ENCODE results near the gene MYO5B. TPM values are rescaled to one million over a fixed set of nuclear protein-coding genes. Genes with fewer than 3 reads are reported as not detected.

MYO5B gene
- total RNA-seq, 4 donors from 2014 or later = 105 to 213 (median 183) TPM

GRCh38 chr18:49878567-49879270, 316.2 kb downstream of the MYO5B start:
- Histone ChIP-seq H3K9me3 (no peaks in the 10 kb centered on the region), H3K36me3 (peaks cover 0 to 33% (median 0%) of the 10 kb centered on the region in 3 donors), H3K4me1 (no peaks in the 10 kb centered on the region), H3K27me3 (no peaks in the 10 kb centered on the region), H3K4me3 (no peak overlapping the region), H3K27ac (no peak overlapping the region)
- no peak for DNase-seq
- TF ChIP-seq POLR2A (IDR thresholded peaks at IDR 0.05) = no peak
- no peak for TF ChIP-seq CTCF (IDR thresholded peaks at IDR 0.05)

- Histone ChIP-seq H3K36me3 (peaks cover 0 to 37% (median 0%) of the 10 kb centered on the region in 3 donors), H3K4me3 (no peak overlapping the region), H3K27me3 (no peaks in the 10 kb centered on the region), H3K9me3 (no peaks in the 10 kb centered on the region), H3K4me1 (no peaks in the 10 kb centered on the region), H3K27ac (no peak overlapping the region)
- no peak for TF ChIP-seq POLR2A (IDR thresholded peaks at IDR 0.05)
- TF ChIP-seq CTCF (IDR thresholded peaks at IDR 0.05) = no peak
- DNase-seq = no peak
Observed at GRCh38 chr18:49878015-49878414, 316.9 kb downstream of the MYO5B start.

- peaks cover 0 to 48% (median 0%) of the 10 kb centered on the region in 3 donors for H3K36me3 ChIP-seq
Observed at GRCh38 chr18:49876536-49876935, 318.4 kb downstream of the MYO5B start.

GRCh38 chr18:49875783-49876182, 319.2 kb downstream of the MYO5B start:
- no peaks in the 10 kb centered on the region for H3K9me3 ChIP-seq
- no peaks in the 10 kb centered on the region for H3K4me1 ChIP-seq
- H3K36me3 ChIP-seq = peaks cover 0 to 48% (median 0%) of the 10 kb centered on the region in 3 donors
- no peak overlapping the region for H3K4me3 ChIP-seq
- H3K27ac ChIP-seq = no peak overlapping the region
- TF ChIP-seq CTCF (IDR thresholded peaks at IDR 0.05) = no peak
- no peak for TF ChIP-seq POLR2A (IDR thresholded peaks at IDR 0.05)
- no peak for DNase-seq
- H3K27me3 ChIP-seq = no peaks in the 10 kb centered on the region

More at GRCh38 chr18:49876536-49876935, 318.4 kb downstream of the MYO5B start:
- Histone ChIP-seq H3K27me3 (no peaks in the 10 kb centered on the region), H3K4me3 (no peak overlapping the region), H3K9me3 (no peaks in the 10 kb centered on the region), H3K27ac (no peak overlapping the region), H3K4me1 (no peaks in the 10 kb centered on the region)
- DNase-seq = no peak
- TF ChIP-seq POLR2A (IDR thresholded peaks at IDR 0.05) (no peak), CTCF (IDR thresholded peaks at IDR 0.05) (no peak)

- DNase-seq = no peak
- Histone ChIP-seq H3K36me3 (peaks cover 0 to 48% (median 0%) of the 10 kb centered on the region in 3 donors), H3K9me3 (no peaks in the 10 kb centered on the region)
Observed at GRCh38 chr18:49875155-49875554, 319.8 kb downstream of the MYO5B start.

More at GRCh38 chr18:49875155-49875554, 319.8 kb downstream of the MYO5B start:
- no peaks in the 10 kb centered on the region for H3K27me3 ChIP-seq
- no peak overlapping the region for H3K27ac ChIP-seq
- TF ChIP-seq POLR2A (IDR thresholded peaks at IDR 0.05) (no peak), CTCF (IDR thresholded peaks at IDR 0.05) (no peak)
- H3K4me3 ChIP-seq = no peak overlapping the region
- no peaks in the 10 kb centered on the region for H3K4me1 ChIP-seq

Measured in Peyer's patch (tissue), 4 donors.